Cardiac fibroblast (primary cell): ENCODE data around the gene SSC4D.

ENCODE experiments used
- DNase-seq, 2 donors: peaks; one replicate each; pipeline versions ENCODE4 v3.0.0 to v3.0.0-alpha.2; 2010; ENCODE audit warnings: low read depth in 2 of 2
- H3K4me3 ChIP-seq, 2 donors: replicated peaks in 1 of 2; 1 replicate in 1 of 2; 2 replicates in 1 of 2; pipeline ENCODE4 v1.5.1; 2011; ENCODE audit warnings: low read depth in 2 of 2, low read length in 2 of 2, mild to moderate bottlenecking in 2 of 2, moderate library complexity in 1 of 2
- TF ChIP-seq, protein P1 (sequence below): IDR thresholded peaks from one replicate; pipeline ENCODE4 v1.5.1; 2011; ENCODE audit warnings: low read depth, mild to moderate bottlenecking, low read length, inconsistent platforms

Gene SSC4D

DNA sequence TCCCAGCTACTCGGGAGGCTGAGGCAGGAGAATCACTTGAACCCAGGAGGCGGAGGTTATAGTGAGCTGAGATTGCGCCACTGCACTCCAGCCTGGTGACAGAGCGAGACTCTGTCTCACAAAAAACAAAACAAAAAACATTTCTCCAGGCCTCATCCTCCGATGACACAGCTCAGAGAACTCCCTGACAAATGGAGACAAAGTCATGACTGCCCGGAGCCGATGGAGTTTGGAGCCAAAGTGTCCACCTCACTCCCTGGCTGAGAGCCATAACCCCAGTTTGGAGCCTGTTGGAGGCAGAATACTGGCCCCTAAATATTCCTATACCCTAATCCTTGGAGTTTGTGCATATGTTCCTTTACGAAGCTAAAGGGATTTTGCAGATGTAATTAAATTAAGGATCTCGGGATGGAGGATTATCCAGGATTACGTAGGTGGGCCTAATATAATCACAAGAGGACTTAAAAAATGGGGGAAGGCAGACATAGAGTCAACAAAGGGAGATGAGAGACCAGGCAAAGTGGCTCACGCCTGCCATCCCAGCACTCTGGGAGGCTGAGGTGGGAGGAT lies 22.7 kb downstream of the SSC4D start:
- TF ChIP-seq, protein P1, sequence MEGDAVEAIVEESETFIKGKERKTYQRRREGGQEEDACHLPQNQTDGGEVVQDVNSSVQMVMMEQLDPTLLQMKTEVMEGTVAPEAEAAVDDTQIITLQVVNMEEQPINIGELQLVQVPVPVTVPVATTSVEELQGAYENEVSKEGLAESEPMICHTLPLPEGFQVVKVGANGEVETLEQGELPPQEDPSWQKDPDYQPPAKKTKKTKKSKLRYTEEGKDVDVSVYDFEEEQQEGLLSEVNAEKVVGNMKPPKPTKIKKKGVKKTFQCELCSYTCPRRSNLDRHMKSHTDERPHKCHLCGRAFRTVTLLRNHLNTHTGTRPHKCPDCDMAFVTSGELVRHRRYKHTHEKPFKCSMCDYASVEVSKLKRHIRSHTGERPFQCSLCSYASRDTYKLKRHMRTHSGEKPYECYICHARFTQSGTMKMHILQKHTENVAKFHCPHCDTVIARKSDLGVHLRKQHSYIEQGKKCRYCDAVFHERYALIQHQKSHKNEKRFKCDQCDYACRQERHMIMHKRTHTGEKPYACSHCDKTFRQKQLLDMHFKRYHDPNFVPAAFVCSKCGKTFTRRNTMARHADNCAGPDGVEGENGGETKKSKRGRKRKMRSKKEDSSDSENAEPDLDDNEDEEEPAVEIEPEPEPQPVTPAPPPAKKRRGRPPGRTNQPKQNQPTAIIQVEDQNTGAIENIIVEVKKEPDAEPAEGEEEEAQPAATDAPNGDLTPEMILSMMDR, result no peak
- DNase-seq, result peak; percentile 25 to 79
- H3K4me3 ChIP-seq, result no peak overlapping the region

DNA sequence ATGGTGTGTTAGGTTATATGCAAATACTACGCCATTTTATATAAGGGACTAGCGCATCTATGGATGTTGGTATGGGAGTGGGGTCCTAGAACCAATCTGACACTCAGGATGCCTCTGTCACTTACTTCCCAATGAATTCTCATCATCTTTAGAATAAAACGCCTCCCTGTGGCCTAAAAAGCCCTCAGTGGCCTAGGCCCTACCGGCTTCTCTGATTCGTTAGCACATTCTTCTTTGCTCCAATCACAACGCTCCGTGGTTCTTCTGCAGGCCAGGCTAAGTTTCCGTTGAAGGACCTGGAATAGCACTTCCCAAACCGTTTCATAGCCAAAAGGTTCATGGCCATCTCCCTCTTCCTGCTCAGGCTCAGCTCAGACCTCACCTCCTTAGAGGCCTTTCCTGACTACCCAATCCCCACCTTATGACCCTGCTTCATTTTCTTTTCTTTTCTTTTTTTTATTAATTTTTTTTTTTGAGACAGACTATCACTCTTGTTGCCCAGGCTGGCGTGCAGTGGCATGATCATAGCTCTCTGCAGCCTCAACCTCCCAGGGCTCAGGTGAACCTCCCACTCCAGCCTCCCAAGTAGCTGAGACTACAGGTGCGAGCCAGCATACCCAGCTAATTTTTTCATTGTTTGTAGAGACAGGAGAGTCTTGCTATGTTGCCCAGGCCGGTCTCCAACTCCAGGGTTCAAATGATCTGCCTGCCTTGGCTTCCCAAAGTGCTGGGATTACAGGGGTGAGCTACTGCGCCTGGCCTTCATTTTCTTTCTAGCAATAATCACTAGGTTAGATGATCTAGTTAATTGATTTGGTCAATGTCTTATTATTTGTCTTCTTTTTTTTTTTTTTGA lies 26.2 kb downstream of the SSC4D start:
- TF ChIP-seq, protein P1, result no peak
- no peak overlapping the region for H3K4me3 ChIP-seq
- peak; percentile 27 to 42 for DNase-seq

DNA sequence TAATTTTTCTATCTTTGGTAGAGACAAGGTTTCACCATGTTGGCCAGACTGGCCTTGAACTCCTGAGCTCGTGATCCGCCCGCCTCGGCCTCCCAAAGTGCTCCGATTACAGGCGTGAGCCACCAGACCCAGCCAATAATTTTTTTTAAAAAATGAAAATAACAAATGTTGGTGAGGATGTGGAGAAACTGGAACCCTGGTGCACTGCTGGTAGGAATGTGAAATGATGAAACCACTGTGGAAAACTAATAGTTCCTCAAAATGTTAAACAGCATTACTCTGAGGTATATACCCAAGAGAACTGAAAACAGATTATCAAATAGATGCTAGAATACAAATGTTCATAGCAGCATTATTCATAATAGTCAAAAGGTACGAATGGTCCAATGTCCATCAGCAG lies 27.7 kb downstream of the SSC4D start:
- DNase-seq, result no peak
- TF ChIP-seq, protein P1, result no peak
- no peak overlapping the region for H3K4me3 ChIP-seq

DNA sequence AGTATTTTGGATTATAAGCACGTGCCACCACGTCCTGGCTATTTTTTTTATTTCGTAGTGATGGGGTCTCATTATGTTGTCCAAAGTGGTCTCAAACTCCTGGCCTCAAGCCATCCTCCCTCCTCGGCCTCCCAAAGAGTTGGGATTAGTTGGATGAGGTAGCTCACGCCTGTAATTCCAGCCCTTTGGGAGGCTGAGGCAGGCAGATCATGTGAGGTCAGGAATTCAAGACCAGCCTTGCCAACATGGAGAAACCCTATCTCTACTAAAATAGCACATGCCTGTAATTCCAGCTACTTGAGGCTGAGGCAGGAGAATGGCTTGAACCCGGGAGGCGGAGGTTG lies 28.9 kb downstream of the SSC4D start:
- peak in 1 of 2 donors; percentile 56 for DNase-seq
- H3K4me3 ChIP-seq, result no peak overlapping the region
- TF ChIP-seq, protein P1, result no peak

DNA sequence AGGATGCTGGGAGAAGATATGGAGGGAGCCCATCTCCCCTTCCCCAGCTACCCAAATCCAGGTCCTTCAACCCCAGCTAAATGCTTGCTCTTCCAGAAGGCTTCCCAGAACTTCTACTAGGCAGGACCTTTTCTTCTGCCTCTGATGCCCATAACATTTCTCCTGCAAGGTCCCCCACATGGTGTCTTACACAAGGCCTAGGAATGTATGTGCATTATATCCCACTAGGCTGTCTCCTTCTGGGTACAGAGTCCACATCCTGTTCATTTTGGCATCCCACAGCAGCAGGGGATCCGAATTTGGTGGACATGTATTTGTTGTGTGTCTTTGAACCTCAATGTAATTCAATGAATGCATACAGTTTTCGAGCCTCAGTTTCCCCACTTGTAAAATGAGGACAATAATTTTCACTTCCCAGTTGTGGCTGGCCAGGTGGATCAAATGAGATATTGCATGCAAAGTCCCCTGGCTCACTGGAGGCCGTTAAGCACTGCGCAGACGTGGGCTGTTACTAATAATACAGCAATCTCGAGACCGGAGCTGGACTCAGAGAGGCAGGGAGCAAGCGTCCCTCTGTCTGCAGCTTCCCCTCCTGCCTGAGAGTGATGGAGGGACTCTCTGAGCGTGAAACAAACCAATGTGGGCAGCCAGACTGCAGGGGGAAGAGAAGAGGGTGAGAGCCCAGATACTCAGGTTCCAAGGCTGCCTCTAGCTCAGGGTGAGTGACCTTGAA lies 32.1 kb downstream of the SSC4D start:
- TF ChIP-seq, protein P1, result no peak
- DNase-seq, result peak in 1 of 2 donors; percentile 46
- H3K4me3 ChIP-seq, result no peak overlapping the region

DNA sequence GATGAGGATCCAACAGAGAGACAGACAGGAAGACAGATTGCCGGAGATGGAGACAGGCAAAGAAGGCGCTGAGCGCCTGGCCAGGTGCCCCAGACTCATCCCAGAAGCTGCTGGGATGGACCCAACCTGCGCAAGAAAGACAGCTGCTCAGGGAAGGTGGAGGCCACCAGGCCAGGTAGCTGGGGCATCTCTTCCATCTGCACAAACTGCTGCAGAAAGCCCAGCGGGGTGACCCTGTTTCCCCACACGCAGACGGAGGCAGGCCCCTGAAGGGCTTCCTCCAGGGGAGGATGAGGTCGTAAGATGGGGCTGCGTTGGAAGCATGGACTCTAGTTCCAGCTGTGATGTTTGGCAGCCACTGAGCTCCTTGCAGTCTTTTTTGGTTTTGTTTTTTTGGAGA lies 34.2 kb downstream of the SSC4D start:
- H3K4me3 ChIP-seq, result no peak overlapping the region
- TF ChIP-seq, protein P1, result no peak
- no peak for DNase-seq
